Measurements from ENCODE around the gene GNG4.

GNG4 gene

GRCh38 chr1:235617140-235617539 is 32.4 kb downstream of the GNG4 start:
- TF ChIP-seq CTCF (IDR thresholded peaks at IDR 0.05; ENCODE audit: low read depth, low read length): no peak

GRCh38 chr1:235614442-235614954 is 35.1 kb downstream of the GNG4 start:
- H3K4me3 ChIP-seq (replicated peaks in 1 of 2; ENCODE audit: low read depth in 2 of 2, low read length in 2 of 2): no peak overlapping the region
- no peak for TF ChIP-seq CTCF (IDR thresholded peaks at IDR 0.05; ENCODE audit: low read depth, low read length)
- DNase-seq (ENCODE audit: low read depth in 2 of 2): no peak

More at GRCh38 chr1:235617140-235617539, 32.4 kb downstream of the GNG4 start:
- no peak overlapping the region for H3K4me3 ChIP-seq (replicated peaks in 1 of 2; ENCODE audit: low read depth in 2 of 2, low read length in 2 of 2)
- DNase-seq (ENCODE audit: low read depth in 2 of 2): no peak

GRCh38 chr1:235613602-235614001 is 36.0 kb downstream of the GNG4 start:
- no peak overlapping the region for H3K4me3 ChIP-seq (replicated peaks in 1 of 2; ENCODE audit: low read depth in 2 of 2, low read length in 2 of 2)
- no peak for TF ChIP-seq CTCF (IDR thresholded peaks at IDR 0.05; ENCODE audit: low read depth, low read length)
- no peak for DNase-seq (ENCODE audit: low read depth in 2 of 2)

- no peak overlapping the region for H3K4me3 ChIP-seq (replicated peaks in 1 of 2; ENCODE audit: low read depth in 2 of 2, low read length in 2 of 2)
- no peak for DNase-seq (ENCODE audit: low read depth in 2 of 2)
- no peak for TF ChIP-seq CTCF (IDR thresholded peaks at IDR 0.05; ENCODE audit: low read depth, low read length)
Observed at GRCh38 chr1:235612761-235613160, 36.8 kb downstream of the GNG4 start.

- no peak for TF ChIP-seq CTCF (IDR thresholded peaks at IDR 0.05; ENCODE audit: low read depth, low read length)
- no peak overlapping the region for H3K4me3 ChIP-seq (replicated peaks in 1 of 2; ENCODE audit: low read depth in 2 of 2, low read length in 2 of 2)
- no peak for DNase-seq (ENCODE audit: low read depth in 2 of 2)
Observed at GRCh38 chr1:235610157-235610556, 39.4 kb downstream of the GNG4 start.

- no peak for TF ChIP-seq CTCF (IDR thresholded peaks at IDR 0.05; ENCODE audit: low read depth, low read length)
- no peak overlapping the region for H3K4me3 ChIP-seq (replicated peaks in 1 of 2; ENCODE audit: low read depth in 2 of 2, low read length in 2 of 2)
- peak in 1 of 2 donors; percentile 27 for DNase-seq (ENCODE audit: low read depth in 2 of 2)
Observed at GRCh38 chr1:235608278-235608677, 41.3 kb downstream of the GNG4 start.

- no peak for TF ChIP-seq CTCF (IDR thresholded peaks at IDR 0.05; ENCODE audit: low read depth, low read length)
- no peak for DNase-seq (ENCODE audit: low read depth in 2 of 2)
- no peak overlapping the region for H3K4me3 ChIP-seq (replicated peaks in 1 of 2; ENCODE audit: low read depth in 2 of 2, low read length in 2 of 2)
Observed at GRCh38 chr1:235607284-235607683, 42.3 kb downstream of the GNG4 start.
